OCI-LY7 (cell line): ENCODE results near the gene NINL.

ENCODE experiments used
- EZH2phosphoT487 ChIP-seq: fragments of 200-600 bp; sonication (generic); IDR thresholded peaks from 2 replicates; pipeline ENCODE4 v1.6.1; 2018; ENCODE audit warnings: low read depth, borderline replicate concordance, mild to moderate bottlenecking, mixed run types, antibody characterized with exemption, low read length, moderate library complexity, mixed read lengths
- TF ChIP-seq, protein P1 (sequence below): fragments of 200-600 bp; sonication (generic); conservative IDR thresholded peaks from 2 replicates; pipeline ENCODE4 v1.5.1; 2014; ENCODE audit warnings: mild to moderate bottlenecking, antibody characterized with exemption, low read length, moderate library complexity, mixed read lengths

GRCh38 chr20:25624500-25624939, 39.2 kb upstream of the NINL start:
- TF ChIP-seq, protein P1, sequence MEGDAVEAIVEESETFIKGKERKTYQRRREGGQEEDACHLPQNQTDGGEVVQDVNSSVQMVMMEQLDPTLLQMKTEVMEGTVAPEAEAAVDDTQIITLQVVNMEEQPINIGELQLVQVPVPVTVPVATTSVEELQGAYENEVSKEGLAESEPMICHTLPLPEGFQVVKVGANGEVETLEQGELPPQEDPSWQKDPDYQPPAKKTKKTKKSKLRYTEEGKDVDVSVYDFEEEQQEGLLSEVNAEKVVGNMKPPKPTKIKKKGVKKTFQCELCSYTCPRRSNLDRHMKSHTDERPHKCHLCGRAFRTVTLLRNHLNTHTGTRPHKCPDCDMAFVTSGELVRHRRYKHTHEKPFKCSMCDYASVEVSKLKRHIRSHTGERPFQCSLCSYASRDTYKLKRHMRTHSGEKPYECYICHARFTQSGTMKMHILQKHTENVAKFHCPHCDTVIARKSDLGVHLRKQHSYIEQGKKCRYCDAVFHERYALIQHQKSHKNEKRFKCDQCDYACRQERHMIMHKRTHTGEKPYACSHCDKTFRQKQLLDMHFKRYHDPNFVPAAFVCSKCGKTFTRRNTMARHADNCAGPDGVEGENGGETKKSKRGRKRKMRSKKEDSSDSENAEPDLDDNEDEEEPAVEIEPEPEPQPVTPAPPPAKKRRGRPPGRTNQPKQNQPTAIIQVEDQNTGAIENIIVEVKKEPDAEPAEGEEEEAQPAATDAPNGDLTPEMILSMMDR: no peak
- no peak for TF ChIP-seq EZH2phosphoT487
